NCI-H2171 treated with DMSO at 0.1 percent for 48 hours (cell line): ENCODE data around the gene FADS6.

Experiments
- DNase-seq: peaks from one replicate; lab custom pipeline; 2025; lab: John Stamatoyannopoulos, UW

FADS6 gene

DNA sequence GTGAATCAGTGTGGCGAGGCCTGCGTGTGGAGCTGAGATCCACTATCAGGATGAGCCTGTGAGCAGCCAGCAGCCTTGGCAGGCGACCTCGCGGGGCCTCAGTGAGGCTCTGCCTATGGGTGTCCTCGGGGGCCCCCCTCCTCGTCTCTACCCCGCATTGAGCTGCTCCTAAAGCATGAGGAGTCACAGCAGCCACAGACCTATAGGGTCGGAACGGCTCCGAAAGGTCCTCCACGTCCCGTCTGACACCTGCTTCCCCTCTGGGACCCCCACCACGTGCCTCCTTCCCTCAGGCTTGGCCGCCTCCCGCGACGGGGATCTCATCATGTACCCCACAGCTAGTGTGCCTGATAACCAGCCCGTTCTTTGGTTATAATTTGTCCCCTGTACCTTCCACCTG lies 62.6 kb downstream of the FADS6 start:
- DNase-seq: no peak

DNA sequence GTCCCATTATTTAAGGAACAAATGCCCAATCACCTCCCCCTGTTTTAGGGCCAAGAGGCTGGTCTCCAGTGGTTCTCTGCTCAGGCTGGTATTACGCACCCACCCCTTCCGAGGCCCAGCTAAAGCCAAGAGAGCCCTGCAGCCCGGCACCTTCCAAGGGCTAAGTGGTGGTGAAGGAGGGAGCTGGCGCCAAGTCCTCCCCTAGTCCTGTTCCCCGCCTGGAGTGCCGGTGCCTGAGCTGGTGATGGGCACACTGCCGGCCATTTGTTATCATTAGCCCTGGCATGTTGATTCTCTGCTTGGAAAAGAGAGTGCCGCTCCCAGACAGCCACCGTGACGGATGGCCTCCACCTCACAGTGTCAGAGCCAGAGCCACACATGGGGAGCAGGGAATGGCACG lies 65.6 kb downstream of the FADS6 start:
- DNase-seq: no peak
